RPMI7951 (cell line): ENCODE results near the gene EEFSEC. TPM values are rescaled to one million over a fixed set of nuclear protein-coding genes. Genes with fewer than 3 reads are reported as not detected.

Experiments used
- DNase-seq: peaks from one replicate; pipeline ENCODE4 v3.0.0-alpha.2; 2012; ENCODE audit warnings: low read depth
- total RNA-seq: library from RNA; depleted of rRNA; stranded (reverse); fragments of >200 nt; shearing (Covaris generic); gene quantifications from 2 replicates; pipeline ENCODE4 v1.2.3, GENCODE V29; 2014

EEFSEC gene
- total RNA-seq, 1 experiment from 2014 or later = 11.1 TPM

- DNase-seq = no peak
Observed at GRCh38 chr3:128182656-128183055, 29.4 kb downstream of the EEFSEC start.

DNA sequence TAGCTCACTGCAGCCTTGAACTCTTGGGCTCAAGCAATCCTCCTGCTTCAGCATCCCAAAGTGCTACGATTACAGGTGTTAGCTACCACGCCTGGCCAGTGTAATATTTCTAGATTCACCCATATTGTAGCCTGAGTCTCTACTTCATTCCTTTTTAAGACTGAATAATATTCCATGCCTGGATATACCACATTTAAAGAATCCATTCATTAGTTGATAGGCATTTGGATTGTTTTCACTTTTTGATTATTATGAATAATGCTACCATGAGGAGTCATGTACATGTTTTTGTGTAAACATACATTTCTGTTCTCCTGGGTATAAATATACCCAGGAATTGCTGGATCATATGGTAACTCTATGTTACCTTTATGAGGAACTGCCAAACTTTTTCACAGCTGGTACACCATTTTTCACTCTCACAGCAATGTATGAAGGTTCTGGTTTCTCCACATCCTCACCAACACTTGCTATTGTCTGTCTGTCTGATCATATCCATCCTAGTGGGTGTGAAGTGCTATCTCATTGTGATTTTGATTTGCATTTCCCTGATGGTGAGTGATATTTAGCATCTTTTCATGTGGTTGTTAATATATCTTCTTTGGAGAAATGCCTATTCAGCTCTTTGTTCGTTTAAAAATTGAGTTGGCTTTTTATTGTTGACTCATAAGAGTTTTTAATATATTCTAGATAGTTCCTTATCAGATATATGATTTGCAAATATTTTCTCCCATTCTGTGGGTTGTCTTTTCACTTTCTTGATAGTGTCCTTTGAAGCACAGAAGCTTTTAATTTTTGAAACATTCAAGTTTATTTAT lies 32.6 kb downstream of the EEFSEC start:
- DNase-seq = no peak

- no peak for DNase-seq
Observed at GRCh38 chr3:128187495-128187894, 34.2 kb downstream of the EEFSEC start.

DNA sequence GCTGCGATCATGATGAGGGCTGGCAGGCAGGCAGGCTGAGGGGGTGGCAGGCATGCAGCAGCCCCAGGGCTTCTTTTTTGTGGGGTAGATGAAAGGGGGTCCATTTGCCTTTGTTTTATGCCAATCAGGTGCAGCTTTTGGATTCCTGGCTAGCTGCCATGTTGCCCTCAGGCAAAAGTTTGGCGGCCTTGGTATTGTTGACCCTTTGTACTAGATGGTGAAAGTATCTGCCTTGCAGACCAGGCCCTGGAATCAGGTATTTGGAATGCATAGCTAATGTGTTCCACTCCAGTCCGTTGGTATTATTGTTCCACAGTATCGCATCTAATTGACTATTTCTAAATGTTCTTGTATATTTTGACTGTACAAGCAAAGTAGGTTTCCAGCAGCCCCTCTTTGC lies 35.0 kb downstream of the EEFSEC start:
- DNase-seq = peak; percentile 37

- peak; percentile 43 for DNase-seq
Observed at GRCh38 chr3:128188956-128189355, 35.7 kb downstream of the EEFSEC start.

GRCh38 chr3:128190501-128190900 lies 37.2 kb downstream of the EEFSEC start:
- peak; percentile 28 for DNase-seq

DNA sequence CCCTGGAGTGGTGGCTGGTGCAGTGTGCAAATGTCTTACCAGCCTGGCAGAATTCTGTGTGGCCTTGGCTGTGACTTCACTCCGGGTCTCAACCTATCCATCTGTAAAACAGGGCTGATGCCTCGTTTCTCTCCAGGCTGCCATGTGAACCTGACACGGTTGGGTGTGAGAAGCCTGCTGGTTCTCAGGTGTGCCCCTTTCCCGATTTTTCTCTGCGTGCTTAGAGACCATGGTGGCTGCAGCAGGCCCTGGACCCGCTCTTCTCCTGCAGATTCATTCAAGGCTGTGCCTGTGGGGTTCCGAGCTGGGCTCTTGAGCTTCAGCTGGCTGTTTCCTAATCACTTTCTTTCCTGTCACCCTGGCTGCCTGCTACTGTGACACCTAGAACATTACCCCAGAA lies 38.9 kb downstream of the EEFSEC start:
- DNase-seq = no peak

- no peak for DNase-seq
Observed at GRCh38 chr3:128193168-128193567, 39.9 kb downstream of the EEFSEC start.

- no peak for DNase-seq
Observed at GRCh38 chr3:128194843-128195242, 41.6 kb downstream of the EEFSEC start.

DNA sequence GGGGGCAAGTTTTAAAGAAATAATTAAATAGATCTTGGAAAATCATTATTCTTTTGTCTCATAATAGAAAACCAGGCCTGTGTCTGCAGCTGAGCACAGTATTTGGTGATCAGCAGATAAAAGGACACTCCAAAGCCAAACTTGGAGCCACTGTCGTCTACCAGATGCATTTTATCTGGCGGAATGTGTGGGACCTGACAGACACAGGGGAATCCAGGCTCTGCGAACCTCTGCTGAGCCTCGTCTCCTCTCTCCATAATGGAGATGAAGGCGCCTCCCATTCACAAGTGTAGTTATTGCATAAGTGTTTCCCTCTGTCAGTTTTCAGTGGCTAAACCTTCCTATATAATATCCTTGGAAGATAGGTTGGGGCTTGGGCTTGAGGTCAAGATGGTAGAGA lies 42.1 kb downstream of the EEFSEC start:
- DNase-seq = no peak

DNA sequence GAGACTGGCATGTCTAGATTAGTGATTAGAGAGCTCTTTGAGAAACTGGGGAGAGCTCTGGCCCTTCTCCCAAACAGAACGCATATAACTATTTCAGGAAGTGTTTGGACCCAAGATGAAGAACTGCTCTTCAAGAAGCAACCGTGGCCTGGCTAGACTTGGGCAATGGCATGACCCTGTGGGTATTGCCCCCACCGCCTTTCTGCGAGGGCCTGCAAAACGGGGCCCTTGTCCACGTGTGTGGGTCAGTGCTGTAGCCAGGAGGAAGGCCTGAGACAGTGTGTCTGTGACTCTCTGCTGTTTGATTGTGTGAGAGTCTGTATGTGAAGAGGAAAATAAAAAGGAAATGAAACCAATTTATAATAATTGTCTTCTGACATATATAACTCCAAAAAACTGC lies 42.5 kb downstream of the EEFSEC start:
- no peak for DNase-seq

DNA sequence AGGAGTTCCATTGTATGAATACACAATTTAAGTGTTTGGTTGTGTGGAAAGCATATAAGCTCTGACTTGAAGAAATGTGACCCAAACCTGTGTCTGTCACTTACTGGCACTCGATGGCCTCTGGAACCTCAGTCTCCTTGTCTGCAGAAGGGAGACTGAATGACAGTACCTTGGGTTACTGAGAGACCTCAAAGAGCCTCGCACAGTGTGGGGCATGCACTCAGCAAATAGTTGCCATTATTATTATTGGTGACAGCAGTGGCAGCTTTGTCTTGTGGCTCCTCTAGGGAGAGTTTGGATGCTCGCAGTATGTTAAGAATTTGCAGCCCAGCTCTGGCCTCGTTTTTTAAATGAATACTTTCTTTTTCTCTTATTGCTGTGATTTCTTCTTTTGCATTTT lies 43.4 kb downstream of the EEFSEC start:
- no peak for DNase-seq

- DNase-seq = peak; percentile 29
Observed at GRCh38 chr3:128197855-128198254, 44.6 kb downstream of the EEFSEC start.

- no peak for DNase-seq
Observed at GRCh38 chr3:128198313-128198712, 45.0 kb downstream of the EEFSEC start.

DNA sequence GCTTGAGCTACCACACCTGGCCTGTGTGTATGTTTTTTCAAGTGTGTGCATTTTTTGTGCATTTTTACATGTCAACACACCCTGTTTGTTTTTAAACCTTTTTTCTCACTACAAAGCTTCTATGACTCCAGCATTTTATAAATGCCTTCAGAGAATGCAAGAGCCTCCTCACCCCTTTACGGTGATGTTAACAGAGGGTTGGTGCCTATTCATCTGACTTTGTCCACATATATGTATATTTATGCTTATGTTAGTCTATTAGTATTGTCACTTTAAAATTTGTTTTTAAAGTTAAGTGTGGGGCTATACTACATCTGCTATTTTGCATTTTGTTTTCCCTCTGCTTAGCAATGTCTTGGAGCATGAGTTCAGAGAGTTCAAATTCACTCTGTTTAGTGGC lies 45.8 kb downstream of the EEFSEC start:
- no peak for DNase-seq

DNA sequence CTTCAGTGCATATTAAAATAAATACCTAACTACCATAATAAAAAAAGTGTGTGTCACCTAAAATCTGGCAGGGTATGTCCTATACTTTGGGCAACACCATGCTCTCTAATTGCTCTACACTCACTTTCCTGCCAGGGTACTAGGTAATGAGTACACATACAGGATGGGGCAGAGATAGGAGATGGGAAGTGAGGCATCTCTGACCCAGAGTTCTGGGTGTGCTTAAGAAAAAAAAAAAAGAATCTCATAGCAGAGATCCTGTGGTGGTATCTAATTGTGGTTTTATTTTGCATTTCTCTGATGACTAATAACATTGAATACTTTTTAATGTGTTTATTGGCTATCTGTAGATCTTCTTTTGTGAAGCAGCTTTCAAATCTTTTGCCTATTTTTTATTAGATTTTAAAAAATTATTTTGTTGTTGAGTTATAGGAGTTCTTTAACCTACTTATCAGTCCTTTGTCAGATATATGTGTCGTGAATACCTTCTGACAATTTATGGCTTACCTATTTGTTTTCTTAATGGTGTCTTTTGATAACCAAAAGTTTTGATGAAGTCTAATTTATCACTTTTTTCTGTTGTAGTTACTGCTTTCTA lies 48.0 kb downstream of the EEFSEC start:
- no peak for DNase-seq

DNA sequence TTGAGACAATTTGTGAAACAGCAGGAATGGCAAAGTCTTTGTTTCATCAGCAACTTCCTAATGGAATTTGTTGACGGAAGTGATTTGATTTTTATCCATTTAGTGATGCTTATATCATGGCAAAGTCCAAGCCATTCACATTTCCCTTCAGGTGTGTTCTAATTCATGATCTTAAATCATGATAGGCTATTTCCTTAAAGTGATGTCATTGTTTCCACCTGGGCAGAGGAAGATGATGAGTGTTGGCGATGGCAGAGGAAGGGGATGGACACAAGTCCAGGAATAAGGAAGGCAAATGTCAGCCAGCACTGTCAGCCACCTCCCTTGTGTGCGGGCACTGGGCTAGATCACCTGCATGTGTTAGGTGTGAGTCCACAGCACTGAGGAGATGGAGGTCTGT lies 49.9 kb downstream of the EEFSEC start:
- DNase-seq = no peak

- no peak for DNase-seq
Observed at GRCh38 chr3:128205558-128206145, 52.4 kb downstream of the EEFSEC start.

- no peak for DNase-seq
Observed at GRCh38 chr3:128207951-128208350, 54.7 kb downstream of the EEFSEC start.

DNA sequence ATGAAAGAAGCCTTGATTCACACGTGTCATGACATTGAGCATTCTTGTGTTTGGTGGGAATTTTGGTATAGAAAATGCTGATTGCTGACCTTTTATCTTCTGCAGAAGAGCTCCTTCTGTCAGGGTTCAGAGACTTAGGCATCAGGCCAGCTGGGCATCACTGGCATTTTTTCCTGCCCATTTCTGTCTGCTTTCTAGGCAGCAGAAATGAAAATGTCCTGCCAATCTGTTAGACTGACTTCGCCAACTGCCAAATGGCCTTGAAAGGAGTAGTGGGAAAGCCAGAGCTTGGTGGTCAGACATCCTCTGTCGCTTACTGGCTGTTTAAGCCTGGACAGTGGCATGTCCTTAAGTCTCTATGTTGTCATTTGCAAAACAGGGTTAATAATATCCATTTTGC lies 57.4 kb downstream of the EEFSEC start:
- no peak for DNase-seq

GRCh38 chr3:128214056-128214455 lies 60.8 kb downstream of the EEFSEC start:
- DNase-seq = no peak

DNA sequence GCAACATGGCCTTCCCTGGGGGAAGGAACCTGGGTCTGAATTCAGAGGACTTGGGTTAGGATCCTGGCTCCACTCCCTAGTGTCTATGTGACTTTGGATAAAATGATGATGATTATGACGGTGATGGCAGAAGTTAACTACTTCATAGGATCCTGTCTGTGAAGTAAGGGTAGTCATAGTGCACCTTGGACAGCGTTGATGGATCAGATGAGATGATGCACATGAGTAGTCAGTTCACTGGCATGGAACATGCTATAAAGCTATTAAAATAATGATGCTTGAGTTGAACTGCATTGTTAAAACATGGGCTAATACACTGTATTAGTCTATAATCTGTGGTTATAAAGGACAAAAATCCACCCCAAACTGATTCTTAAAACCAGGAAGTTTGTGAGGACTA lies 62.0 kb downstream of the EEFSEC start:
- no peak for DNase-seq

GRCh38 chr3:128215800-128216495 lies 62.7 kb downstream of the EEFSEC start:
- DNase-seq = no peak
